Measurements from ENCODE around the gene PPP2R2B.
A peak's percentile ranks its signal among the peaks of the same experiment; 100 is the strongest.

PPP2R2B gene

GRCh38 chr5:146548781-146549449 lies 329.6 kb downstream of the PPP2R2B start:
- DNase-seq (ENCODE audit: low read depth): no peak

- no peak for DNase-seq (ENCODE audit: low read depth)
Measured at GRCh38 chr5:146544232-146544631, 334.3 kb downstream of the PPP2R2B start.

GRCh38 chr5:146541958-146542849 lies 336.4 kb downstream of the PPP2R2B start:
- DNase-seq (ENCODE audit: low read depth): peak; percentile 49

GRCh38 chr5:146540414-146540813 lies 338.1 kb downstream of the PPP2R2B start:
- DNase-seq (ENCODE audit: low read depth): no peak

- DNase-seq (ENCODE audit: low read depth): no peak
Measured at GRCh38 chr5:146539973-146540372, 338.6 kb downstream of the PPP2R2B start.

GRCh38 chr5:146538432-146538831 lies 340.1 kb downstream of the PPP2R2B start:
- DNase-seq (ENCODE audit: low read depth): no peak

GRCh38 chr5:146533882-146534281 lies 344.7 kb downstream of the PPP2R2B start:
- DNase-seq (ENCODE audit: low read depth): no peak

GRCh38 chr5:146533260-146533857 lies 345.2 kb downstream of the PPP2R2B start:
- peak; percentile 55 for DNase-seq (ENCODE audit: low read depth)

Measured in activated T-helper 9 cell treated with anti-CD3 and anti-CD28 coated beads, Interleukin-2, amount 50 U/mL, for 16 hours (primary cell).